GM23338 (cell line): ENCODE measurements around the gene NLRC3. TPM values are rescaled to one million over a fixed set of nuclear protein-coding genes. Genes with fewer than 3 reads are reported as not detected.

Source experiments
- ATAC-seq: fragments of 200-7000 bp; cut with Tn5 transposase; 3 replicates; pipeline ENCODE4 v1.9.1; 2020
- DNase-seq: peaks from one replicate; pipeline ENCODE4 v3.0.0-alpha.2; 2015; ENCODE audit warnings: low spot score
- H2AFZ ChIP-seq: fragments of 200-600 bp; sonication (generic); 2 replicates; pipeline ENCODE4 v1.8.0; 2016; ENCODE audit warnings: antibody characterized with exemption, mild to moderate bottlenecking, moderate library complexity
- H3F3A ChIP-seq: fragments of 200-600 bp; sonication (generic); replicated peaks from 2 replicates; pipeline ENCODE4 v1.8.0; 2017; ENCODE audit warnings: antibody characterized with exemption, mixed run types, low read depth
- H3K27ac ChIP-seq: fragments of 200-600 bp; sonication (generic); 2 replicates; pipeline ENCODE4 v1.6.1; 2016; ENCODE audit warnings: low read depth
- H3K27me3 ChIP-seq: fragments of 200-600 bp; sonication (generic); 2 replicates; pipeline ENCODE4 v1.8.0; 2016; ENCODE audit warnings: mild to moderate bottlenecking, mixed run types, moderate library complexity; ENCODE audit not compliant: insufficient read depth
- H3K36me3 ChIP-seq: fragments of 200-600 bp; sonication (generic); 2 replicates; pipeline ENCODE4 v1.8.0; 2016; ENCODE audit warnings: mild to moderate bottlenecking; ENCODE audit not compliant: insufficient read depth
- H3K4me1 ChIP-seq: fragments of 200-600 bp; sonication (generic); 2 replicates; pipeline ENCODE4 v1.8.0; 2016; ENCODE audit warnings: mild to moderate bottlenecking, moderate library complexity; ENCODE audit not compliant: insufficient read depth
- H3K4me2 ChIP-seq: fragments of 200-600 bp; sonication (generic); 2 replicates; pipeline ENCODE4 v1.7.1; 2017; ENCODE audit warnings: mixed run types
- H3K4me3 ChIP-seq: fragments of 200-600 bp; sonication (generic); 2 replicates; pipeline ENCODE4 v1.6.1; 2016; ENCODE audit warnings: mixed run types
- H3K79me2 ChIP-seq: fragments of 200-600 bp; sonication (generic); replicated peaks from 2 replicates; pipeline ENCODE4 v1.8.0; 2017; ENCODE audit warnings: mild to moderate bottlenecking; ENCODE audit not compliant: insufficient read depth
- H3K9me2 ChIP-seq: fragments of 200-600 bp; sonication (generic); 2 replicates; pipeline ENCODE4 v1.8.0; 2017; ENCODE audit not compliant: insufficient read depth
- H4K20me1 ChIP-seq: fragments of 200-600 bp; sonication (generic); replicated peaks from 2 replicates; pipeline ENCODE4 v1.8.0; 2017; ENCODE audit warnings: mild to moderate bottlenecking; ENCODE audit not compliant: insufficient read depth
- H3K27ac Mint-ChIP-seq: 2 replicates; pipeline ENCODE4 v1.8.0; 2020; ENCODE audit warnings: inconsistent platforms, mild to moderate bottlenecking, moderate library complexity, mixed read lengths
- H3K27me3 Mint-ChIP-seq: 3 replicates; pipeline ENCODE4 v1.8.0; 2022; ENCODE audit warnings: low read depth, mild to moderate bottlenecking, moderate library complexity, mixed read lengths, inconsistent platforms; ENCODE audit not compliant: insufficient read depth, poor library complexity
- H3K36me3 Mint-ChIP-seq: 3 replicates; pipeline ENCODE4 v1.8.0; 2021; ENCODE audit warnings: low read depth, mild to moderate bottlenecking, inconsistent platforms, moderate library complexity, mixed read lengths
- H3K4me1 Mint-ChIP-seq: 3 replicates; pipeline ENCODE4 v1.8.0; 2020; ENCODE audit warnings: mild to moderate bottlenecking, inconsistent platforms, mixed read lengths
- H3K4me3 Mint-ChIP-seq: 3 replicates; pipeline ENCODE4 v1.8.0; 2021; ENCODE audit warnings: moderate library complexity, mild to moderate bottlenecking, inconsistent platforms, mixed read lengths
- H3K9me3 Mint-ChIP-seq: 3 replicates; pipeline ENCODE4 v1.8.0; 2020; ENCODE audit warnings: moderate library complexity, mild to moderate bottlenecking, inconsistent platforms, mixed read lengths
- CREB1 ChIP-seq: fragments of 250-450 bp; sonication (Bioruptor Pico); IDR thresholded peaks from 2 replicates; pipeline ENCODE4 v1.5.0; 2020; ENCODE audit warnings: low read depth, mild to moderate bottlenecking, moderate library complexity
- CTCF ChIP-seq, 2 experiments: fragments of 200-600 bp in 1 of 2; sonication (generic) in 1 of 2; conservative IDR thresholded peaks; 2 replicates each; pipeline versions ENCODE4 v1.5.1 to v1.6.1; 2016 to 2017; ENCODE audit warnings: antibody characterized with exemption in 2 of 2, low read depth in 2 of 2, mild to moderate bottlenecking in 2 of 2, moderate library complexity in 1 of 2
- ETS1 ChIP-seq: IDR thresholded peaks from 2 replicates; pipeline ENCODE4 v1.6.1; 2016; ENCODE audit warnings: antibody characterized with exemption
- EZH2phosphoT487 ChIP-seq: fragments of 200-600 bp; sonication (generic); IDR thresholded peaks from one replicate; pipeline ENCODE4 v1.8.1; 2018; ENCODE audit warnings: antibody characterized with exemption; ENCODE audit not compliant: unreplicated experiment
- NANOG ChIP-seq: IDR thresholded peaks from 2 replicates; pipeline ENCODE4 v1.6.1; 2016; ENCODE audit warnings: antibody characterized with exemption, borderline replicate concordance
- REST ChIP-seq: IDR thresholded peaks from one replicate; pipeline ENCODE4 v1.6.1; 2018; ENCODE audit warnings: antibody characterized with exemption; ENCODE audit not compliant: unreplicated experiment
- STAT1 ChIP-seq: IDR thresholded peaks from one replicate; pipeline ENCODE4 v1.6.1; 2016; ENCODE audit warnings: antibody characterized with exemption; ENCODE audit not compliant: unreplicated experiment
- ZNF114 ChIP-seq: fragments of 250-450 bp; sonication (Bioruptor Pico); IDR thresholded peaks from 2 replicates; pipeline ENCODE4 v1.5.0; 2020; ENCODE audit warnings: mild to moderate bottlenecking, moderate library complexity
- ZNF462 ChIP-seq: fragments of 250-450 bp; sonication (Bioruptor Pico); IDR thresholded peaks from 2 replicates; pipeline ENCODE4 v1.5.0; 2020; ENCODE audit warnings: mild to moderate bottlenecking, moderate library complexity
- polyA plus RNA-seq: library from polyadenylated mRNA; unstranded; fragments of >200 nt; fragmentation: Nextera tagmentation; extraction: Ambion mirVana; gene quantifications from 2 replicates; pipeline ENCODE4 v1.2.1, GENCODE V29; 2016
- total RNA-seq: library from RNA; depleted of rRNA; stranded (reverse); fragments of >200 nt; shearing (Covaris generic); gene quantifications from 2 replicates; pipeline ENCODE4 v1.2.3, GENCODE V29; 2014

Gene NLRC3
- total and polyA plus RNA-seq, 2 experiments from 2014 or later, result 0.11 to 0.49 TPM

- Histone ChIP-seq H3K27ac (no peak overlapping the region), H2AFZ (no peak overlapping the region), H3K4me1 (no peaks in the 10 kb centered on the region), H3K4me3 (no peak overlapping the region), H3K36me3 (no peaks in the 10 kb centered on the region), H3K9me2 (no peaks in the 10 kb centered on the region), H3F3A (no peaks in the 10 kb centered on the region; the same call in 1 of the 2 replicates), H3K4me2 (no peak overlapping the region), H3K27me3 (no peaks in the 10 kb centered on the region), H4K20me1 (no peaks in the 10 kb centered on the region), H3K79me2 (no peaks in the 10 kb centered on the region)
- Mint-ChIP-seq H3K4me3 (no peak overlapping the region), H3K9me3 (no peaks in the 10 kb centered on the region), H3K27me3 (peaks cover 6% of the 10 kb centered on the region), H3K36me3 (peaks cover 36% of the 10 kb centered on the region), H3K4me1 (no peaks in the 10 kb centered on the region), H3K27ac (no peak overlapping the region)
- no peak for ATAC-seq
- no peak for TF ChIP-seq EZH2phosphoT487
- no peak for TF ChIP-seq NANOG
- no peak for TF ChIP-seq REST
- no peak for TF ChIP-seq CREB1 (CRISPR knock-in tag)
- TF ChIP-seq ETS1, result no peak
- no peak for TF ChIP-seq CTCF (conservative IDR thresholded peaks at IDR 0.05; ENCODE audit: low read depth in 2 of 2)
- no peak for TF ChIP-seq STAT1
- no peak for TF ChIP-seq ZNF114 (CRISPR knock-in tag)
- DNase-seq, result no peak
These were observed 43.1 kb downstream of the NLRC3 start for GRCh38 chr16:3534126-3534525.

- ATAC-seq (no peak), DNase-seq (no peak)
- Histone ChIP-seq H3K36me3 (no peaks in the 10 kb centered on the region), H3F3A (no peaks in the 10 kb centered on the region; the same call in 1 of the 2 replicates), H3K27me3 (no peaks in the 10 kb centered on the region), H3K4me2 (no peak overlapping the region), H3K27ac (no peak overlapping the region), H2AFZ (no peak overlapping the region), H4K20me1 (no peaks in the 10 kb centered on the region), H3K4me3 (no peak overlapping the region), H3K9me2 (peaks cover 3% of the 10 kb centered on the region; the same call in 1 of the 2 replicates), H3K4me1 (no peaks in the 10 kb centered on the region), H3K79me2 (no peaks in the 10 kb centered on the region)
- Mint-ChIP-seq H3K27me3 (peaks cover 5% of the 10 kb centered on the region), H3K4me1 (no peaks in the 10 kb centered on the region), H3K9me3 (peaks cover 9% of the 10 kb centered on the region), H3K4me3 (no peak overlapping the region), H3K36me3 (peaks cover 48% of the 10 kb centered on the region), H3K27ac (no peak overlapping the region)
- TF ChIP-seq CREB1 (CRISPR knock-in tag), result no peak
- no peak for TF ChIP-seq ZNF462 (CRISPR knock-in tag)
These were observed 44.5 kb downstream of the NLRC3 start for GRCh38 chr16:3532741-3533140.
